Osteoblast (primary cell): Measurements from ENCODE around the gene NOL4L. TPM values are rescaled to one million over a fixed set of nuclear protein-coding genes. Genes with fewer than 3 reads are reported as not detected.
A peak's percentile ranks its signal among the peaks of the same experiment; 100 is the strongest.

ENCODE experiments used
- DNase-seq: peaks from one replicate; pipeline ENCODE4 v3.0.0; 2011; ENCODE audit warnings: low spot score, mixed read lengths; ENCODE audit not compliant: insufficient read length; ENCODE audit errors: missing footprints
- H2AFZ ChIP-seq: 2 replicates; pipeline ENCODE4 v1.6.0; 2011; ENCODE audit warnings: mild to moderate bottlenecking, low read length
- H3K27ac ChIP-seq: 2 replicates; pipeline ENCODE4 v1.5.1; 2011; ENCODE audit warnings: mild to moderate bottlenecking, low read depth, low read length, moderate library complexity
- H3K27me3 ChIP-seq: 2 replicates; pipeline ENCODE4 v1.6.0; 2012; ENCODE audit warnings: mild to moderate bottlenecking, control low read depth, inconsistent platforms, low read length, moderate library complexity; ENCODE audit not compliant: insufficient read depth
- H3K36me3 ChIP-seq: 2 replicates; pipeline ENCODE4 v1.5.1; 2011; ENCODE audit warnings: mild to moderate bottlenecking, low read length, control low read depth, moderate library complexity; ENCODE audit not compliant: insufficient read depth
- H3K4me1 ChIP-seq: 2 replicates; pipeline ENCODE4 v1.5.1; 2011; ENCODE audit warnings: mild to moderate bottlenecking, low read length, control low read depth, moderate library complexity; ENCODE audit not compliant: insufficient read depth
- H3K4me2 ChIP-seq: 2 replicates; pipeline ENCODE4 v1.6.0; 2011; ENCODE audit warnings: mild to moderate bottlenecking, low read length; ENCODE audit not compliant: insufficient read depth
- H3K4me3 ChIP-seq: fragments of 200-600 bp; sonication (generic); 3 replicates; pipeline ENCODE4 v1.5.1; 2012; ENCODE audit warnings: mild to moderate bottlenecking, low read length, inconsistent platforms; ENCODE audit not compliant: insufficient read depth
- H3K79me2 ChIP-seq: 2 replicates; pipeline ENCODE4 v1.6.0; 2012; ENCODE audit warnings: mild to moderate bottlenecking, low read length, control low read depth, inconsistent platforms; ENCODE audit not compliant: insufficient read depth
- H3K9me3 ChIP-seq: 2 replicates; pipeline ENCODE4 v1.5.1; 2011; ENCODE audit warnings: low read depth, low read length, control low read depth
- H4K20me1 ChIP-seq: 2 replicates; pipeline ENCODE4 v1.6.0; 2012; ENCODE audit warnings: mild to moderate bottlenecking, low read length, control low read depth; ENCODE audit not compliant: insufficient read depth
- CTCF ChIP-seq: IDR thresholded peaks from 2 replicates; pipeline ENCODE4 v1.5.1; 2011; ENCODE audit warnings: mild to moderate bottlenecking, low read depth, low read length, moderate library complexity; ENCODE audit errors: extremely low read depth
- total RNA-seq: library from RNA; depleted of rRNA; stranded (reverse); fragments of >200 nt; gene quantifications from 2 replicates; pipeline ENCODE4 v1.2.3, GENCODE V29; 2012

Gene NOL4L
- total RNA-seq, 1 donor: 6.2 TPM

GRCh38 chr20:32535953-32536823, 48.9 kb downstream of the NOL4L start:
- H3K9me3 ChIP-seq: no peaks in the 10 kb centered on the region
- H3K4me3 ChIP-seq: no peak overlapping the region
- no peak for TF ChIP-seq CTCF
- peaks cover 18% of the 10 kb centered on the region for H3K27me3 ChIP-seq
- DNase-seq: peak; percentile 89
- H3K4me1 ChIP-seq: no peaks in the 10 kb centered on the region
- no peak overlapping the region for H3K4me2 ChIP-seq
- no peaks in the 10 kb centered on the region for H3K79me2 ChIP-seq
- H3K36me3 ChIP-seq: no peaks in the 10 kb centered on the region
- no peaks in the 10 kb centered on the region for H4K20me1 ChIP-seq
- H3K27ac ChIP-seq: no peak overlapping the region
- H2AFZ ChIP-seq: no peak overlapping the region

GRCh38 chr20:32535316-32535952, 49.7 kb downstream of the NOL4L start:
- no peaks in the 10 kb centered on the region for H3K9me3 ChIP-seq
- DNase-seq: no peak
- no peak overlapping the region for H3K27ac ChIP-seq
- H3K4me1 ChIP-seq: no peaks in the 10 kb centered on the region
- no peaks in the 10 kb centered on the region for H3K79me2 ChIP-seq
- no peak for TF ChIP-seq CTCF
- no peaks in the 10 kb centered on the region for H3K36me3 ChIP-seq
- H4K20me1 ChIP-seq: no peaks in the 10 kb centered on the region
- no peak overlapping the region for H2AFZ ChIP-seq
- no peak overlapping the region for H3K4me3 ChIP-seq
- H3K4me2 ChIP-seq: no peak overlapping the region
- H3K27me3 ChIP-seq: peaks cover 18% of the 10 kb centered on the region

- H3K4me3 ChIP-seq: no peak overlapping the region
- H4K20me1 ChIP-seq: no peaks in the 10 kb centered on the region
- no peak overlapping the region for H3K27ac ChIP-seq
- H3K4me2 ChIP-seq: no peak overlapping the region
- H3K9me3 ChIP-seq: no peaks in the 10 kb centered on the region
- peak; percentile 69 for DNase-seq
- no peak overlapping the region for H2AFZ ChIP-seq
- H3K36me3 ChIP-seq: no peaks in the 10 kb centered on the region
- TF ChIP-seq CTCF: no peak
- peaks cover 18% of the 10 kb centered on the region for H3K27me3 ChIP-seq
- no peaks in the 10 kb centered on the region for H3K4me1 ChIP-seq
- no peaks in the 10 kb centered on the region for H3K79me2 ChIP-seq
These were observed 50.4 kb downstream of the NOL4L start for GRCh38 chr20:32534661-32535240.

- H3K36me3 ChIP-seq: no peaks in the 10 kb centered on the region
- H3K4me1 ChIP-seq: no peaks in the 10 kb centered on the region
- TF ChIP-seq CTCF: no peak
- H3K4me3 ChIP-seq: no peak overlapping the region
- no peaks in the 10 kb centered on the region for H3K9me3 ChIP-seq
- no peak for DNase-seq
- H3K27me3 ChIP-seq: peaks cover 22% of the 10 kb centered on the region
- H3K27ac ChIP-seq: no peak overlapping the region
- no peak overlapping the region for H2AFZ ChIP-seq
- H3K79me2 ChIP-seq: no peaks in the 10 kb centered on the region
- no peak overlapping the region for H3K4me2 ChIP-seq
- no peaks in the 10 kb centered on the region for H4K20me1 ChIP-seq
These were observed 51.4 kb downstream of the NOL4L start for GRCh38 chr20:32533732-32534131.
